Ovary (tissue), 9 donors: ENCODE measurements around the gene PLPPR3. TPM values are rescaled to one million over a fixed set of nuclear protein-coding genes. Genes with fewer than 3 reads are reported as not detected.

Experiments
- DNase-seq, 5 donors: peaks; one replicate each; pipeline ENCODE4 v3.0.0-alpha.2; 2019 to 2020
- H3K27ac ChIP-seq, 2 donors: fragments of 200-600 bp; one replicate each; pipeline versions ENCODE4 v1.5.1 to v1.8.0; 2019 to 2022
- H3K27me3 ChIP-seq: fragments of 200-600 bp; one replicate; pipeline ENCODE4 v1.8.0; 2022
- H3K36me3 ChIP-seq: fragments of 200-600 bp; sonication (generic); one replicate; pipeline ENCODE4 v1.5.1; 2019
- H3K4me1 ChIP-seq: one replicate; pipeline ENCODE4 v1.8.1; 2013; ENCODE audit warnings: mild to moderate bottlenecking, moderate library complexity; ENCODE audit not compliant: insufficient read depth
- H3K4me3 ChIP-seq: fragments of 200-600 bp; sonication (generic); one replicate; pipeline ENCODE4 v1.5.1; 2017
- H3K9me3 ChIP-seq, 2 donors: fragments of 200-600 bp in 1 of 2; sonication (generic) in 1 of 2; one replicate each; pipeline versions ENCODE4 v1.5.1 to v1.8.1; 2013 to 2019; ENCODE audit warnings: mild to moderate bottlenecking in 1 of 2, moderate library complexity in 1 of 2
- EP300 ChIP-seq: sonication (generic); formaldehyde crosslinking; IDR thresholded peaks from one replicate; pipeline ENCODE4 v1.6.1; 2017; ENCODE audit warnings: antibody characterized with exemption
- POLR2A ChIP-seq: fragments of 450-650 bp; IDR thresholded peaks from one replicate; pipeline ENCODE4 v1.6.1; 2017; ENCODE audit warnings: antibody characterized with exemption, mild to moderate bottlenecking, moderate library complexity
- WGBS, 3 donors: extraction: QIAGEN DNeasy Blood & Tissue Kit in 1 of 3; methylation state at CpG; one replicate each; pipeline versions ENCODE4 v1.1.5 to v1.1.7; 2013 to 2017; 5-methylcytosine and 5-hydroxymethylcytosine counted together
- intact Hi-C, 4 donors: fragments of 100-400 bp; cut with DNase I; formaldehyde crosslinking; loops; one replicate each; pipeline versions ENCODE4 v1.11.0 to v1.15.1; 2022 to 2023
- polyA plus RNA-seq, 2 donors: library from polyadenylated mRNA; stranded (reverse); fragments of 200-250 nt in 1 of 2; fragments of 350-450 nt in 1 of 2; fragmentation: Illumina TruSeq in 1 of 2; extraction: RNeasy Lipid Tissue Mini Kit (QIAGEN cat#74804) in 1 of 2; gene quantifications; one replicate each; pipeline ENCODE4 v1.2.3, GENCODE V29; 2013 to 2014
- total RNA-seq, 7 donors: library from RNA; depleted of rRNA in 2 of 7; stranded (reverse); fragments of >200 nt in 2 of 7; fragmentation: NEBNext Ultra II Directional in 3 of 7; extraction: Animal tissue kit (Norgen Biotek cat#: 25700) in 3 of 7; gene quantifications; one replicate each; pipeline versions ENCODE4 v1.1.0 to v1.2.4, GENCODE V29; 2016 to 2023
- TF ChIP-seq, protein P1 (sequence below), 3 donors: fragments of 450-650 bp in 2 of 3; fragments of 200-600 bp in 1 of 3; IDR thresholded peaks; one replicate each; pipeline versions ENCODE4 v1.5.1 to v1.8.0; 2016 to 2022; ENCODE audit warnings: antibody characterized with exemption in 3 of 3, mild to moderate bottlenecking in 1 of 3
- donor health status: DM: no; HTN: no; CAD: no; lungs with moderate emphysema.
- donor health status: DM: no; HTN: no; CAD: no.
- donor health status: Bipolar disorder and iron deficiency.
- donor health status: DM: yes; HTN: yes; CAD: no.
- donor health status: DM: no; HTN: no; CAD: no.
- donor health status: DM: yes; HTN: yes; CAD: no.

Gene PLPPR3
- total and polyA plus RNA-seq, 9 donors = 0.18 to 11.4 (median 0.52) TPM; not detected in 2

- H3K9me3 ChIP-seq = no peaks in the 10 kb centered on the region
- H3K36me3 ChIP-seq = no peaks in the 10 kb centered on the region
- no peak within 1 kb of the TSS for H3K27ac ChIP-seq
- 69 to 82% (median 74%) methylated on average over 20 to 24 of the region's 24 CpGs for WGBS, 3 donors
- DNase-seq = no peak
- H3K27me3 ChIP-seq = peaks cover 6% of the 10 kb centered on the region
- intact Hi-C loops = loop anchor here in 1 of 4 donors (10.0 kb wide), 1 partner anchor 86 kb away; the partner anchor contains the start of gene MISP
- no peak within 1 kb of the TSS for H3K4me3 ChIP-seq
- TF ChIP-seq POLR2A (no peak), EP300 (no peak)
- TF ChIP-seq, protein P1, sequence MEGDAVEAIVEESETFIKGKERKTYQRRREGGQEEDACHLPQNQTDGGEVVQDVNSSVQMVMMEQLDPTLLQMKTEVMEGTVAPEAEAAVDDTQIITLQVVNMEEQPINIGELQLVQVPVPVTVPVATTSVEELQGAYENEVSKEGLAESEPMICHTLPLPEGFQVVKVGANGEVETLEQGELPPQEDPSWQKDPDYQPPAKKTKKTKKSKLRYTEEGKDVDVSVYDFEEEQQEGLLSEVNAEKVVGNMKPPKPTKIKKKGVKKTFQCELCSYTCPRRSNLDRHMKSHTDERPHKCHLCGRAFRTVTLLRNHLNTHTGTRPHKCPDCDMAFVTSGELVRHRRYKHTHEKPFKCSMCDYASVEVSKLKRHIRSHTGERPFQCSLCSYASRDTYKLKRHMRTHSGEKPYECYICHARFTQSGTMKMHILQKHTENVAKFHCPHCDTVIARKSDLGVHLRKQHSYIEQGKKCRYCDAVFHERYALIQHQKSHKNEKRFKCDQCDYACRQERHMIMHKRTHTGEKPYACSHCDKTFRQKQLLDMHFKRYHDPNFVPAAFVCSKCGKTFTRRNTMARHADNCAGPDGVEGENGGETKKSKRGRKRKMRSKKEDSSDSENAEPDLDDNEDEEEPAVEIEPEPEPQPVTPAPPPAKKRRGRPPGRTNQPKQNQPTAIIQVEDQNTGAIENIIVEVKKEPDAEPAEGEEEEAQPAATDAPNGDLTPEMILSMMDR (IDR thresholded peaks at IDR 0.05) = no peak
- peaks cover 11% of the 10 kb centered on the region for H3K4me1 ChIP-seq
Measured at GRCh38 chr19:840519-841206, 18.9 kb upstream of the PLPPR3 start, which contains the start of gene PRTN3. TSS of gene PRTN3 (plus strand) at chr19:840999. CDS start at chr19:841009, 10 bp downstream.

DNA sequence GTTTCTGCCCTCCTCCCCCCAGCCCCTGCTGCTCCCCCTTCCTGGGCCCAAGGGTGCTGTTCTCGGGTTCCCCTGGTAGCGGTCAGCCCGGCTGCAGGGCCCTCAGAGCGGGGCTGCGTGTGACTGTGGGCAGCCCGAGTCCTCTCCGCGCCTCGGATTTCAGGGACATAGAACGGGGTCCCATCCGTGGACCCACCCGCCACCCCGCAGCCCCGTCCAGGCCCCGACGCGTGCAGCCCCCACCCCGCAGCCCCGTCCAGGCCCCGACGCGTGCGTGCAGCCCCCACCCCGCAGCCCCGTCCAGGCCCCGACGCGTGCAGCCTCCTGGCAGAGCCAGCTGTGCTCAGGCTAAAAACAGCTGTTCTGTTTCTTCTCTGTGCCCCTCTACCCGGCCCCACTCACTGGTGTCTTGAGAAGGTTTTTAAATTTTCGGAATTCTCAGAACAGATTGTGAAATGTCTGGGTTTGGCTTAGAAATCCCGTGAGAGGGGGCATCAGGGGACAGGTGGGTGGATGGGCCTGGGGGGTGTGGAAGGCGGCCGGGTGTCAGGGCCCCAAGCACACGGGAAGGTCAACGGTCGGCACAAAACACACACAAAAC lies 13.6 kb upstream of the PLPPR3 start:
- TF ChIP-seq POLR2A = no peak
- TF ChIP-seq, protein P1 (IDR thresholded peaks at IDR 0.05) = no peak
- TF ChIP-seq EP300 = no peak
- no peak for DNase-seq
- Histone ChIP-seq H3K4me1 (no peaks in the 10 kb centered on the region), H3K27ac (no peak overlapping the region), H3K27me3 (no peaks in the 10 kb centered on the region), H3K9me3 (no peaks in the 10 kb centered on the region), H3K4me3 (no peak overlapping the region), H3K36me3 (no peaks in the 10 kb centered on the region)
- intact Hi-C loops = no loop called here
- WGBS, 3 donors = 57 to 61% (median 61%) methylated on average over 34 to 36 of the region's 36 CpGs

GRCh38 chr19:834216-834615 lies 12.5 kb upstream of the PLPPR3 start:
- H3K9me3 ChIP-seq = no peaks in the 10 kb centered on the region
- WGBS, 3 donors = 75 to 78% (median 77%) methylated on average over 24 of the region's 24 CpGs
- no peak overlapping the region for H3K27ac ChIP-seq
- H3K36me3 ChIP-seq = no peaks in the 10 kb centered on the region
- no peak overlapping the region for H3K4me3 ChIP-seq
- no peaks in the 10 kb centered on the region for H3K4me1 ChIP-seq
- DNase-seq = no peak
- H3K27me3 ChIP-seq = no peaks in the 10 kb centered on the region
- intact Hi-C loops = no loop called here
- TF ChIP-seq POLR2A (no peak), EP300 (no peak)
- TF ChIP-seq, protein P1 (IDR thresholded peaks at IDR 0.05) = no peak

DNA sequence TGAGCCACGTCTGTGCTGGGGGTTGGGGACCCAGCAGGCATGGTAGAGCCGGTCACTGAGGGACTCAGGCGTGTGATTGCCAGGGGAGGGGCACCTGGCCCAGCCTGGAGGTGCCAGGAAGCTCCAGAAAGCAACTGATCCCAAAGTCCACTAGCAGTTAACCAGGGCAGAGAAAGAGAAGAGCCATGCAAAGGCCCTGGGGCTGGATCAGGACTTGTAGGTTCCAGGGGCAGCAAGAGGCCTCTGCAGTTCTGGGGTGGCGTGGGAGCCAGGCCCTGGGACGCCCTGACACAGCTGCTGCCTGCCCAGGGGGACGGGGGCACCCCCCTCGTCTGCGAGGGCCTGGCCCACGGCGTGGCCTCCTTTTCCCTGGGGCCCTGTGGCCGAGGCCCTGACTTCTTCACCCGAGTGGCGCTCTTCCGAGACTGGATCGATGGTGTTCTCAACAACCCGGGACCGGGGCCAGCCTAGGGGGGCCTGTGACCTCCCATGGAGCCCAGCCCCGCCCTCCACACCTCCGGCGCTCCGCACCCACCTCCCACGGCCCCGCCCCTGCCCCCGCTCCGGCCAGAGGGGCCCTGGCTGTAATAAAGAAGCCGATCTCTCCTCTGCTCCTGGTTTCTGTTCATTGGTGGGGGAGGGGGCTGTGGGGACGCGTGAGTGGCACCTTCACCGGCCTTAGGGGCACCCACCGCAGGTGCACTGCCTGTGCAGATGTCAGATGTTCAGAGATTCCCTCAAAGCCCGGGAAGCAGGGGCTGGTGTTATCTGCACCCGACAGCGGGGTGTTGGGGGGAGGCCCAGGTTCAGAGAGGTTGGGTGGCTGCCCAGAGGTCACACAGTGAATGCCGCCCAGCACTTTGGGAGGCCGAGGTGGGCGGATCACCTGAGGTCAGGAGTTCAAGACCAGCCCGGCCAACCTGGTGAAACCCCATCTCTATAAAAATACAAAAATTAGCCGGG lies 9.9 kb upstream of the PLPPR3 start:
- intact Hi-C loops = no loop called here
- H3K27ac ChIP-seq = no peak overlapping the region
- no peak overlapping the region for H3K4me3 ChIP-seq
- no peaks in the 10 kb centered on the region for H3K4me1 ChIP-seq
- H3K36me3 ChIP-seq = no peaks in the 10 kb centered on the region
- WGBS, 3 donors = 38 to 44% (median 40%) methylated on average over 37 to 38 of the region's 38 CpGs
- no peaks in the 10 kb centered on the region for H3K27me3 ChIP-seq
- H3K9me3 ChIP-seq = no peaks in the 10 kb centered on the region
- TF ChIP-seq, protein P1 (IDR thresholded peaks at IDR 0.05) = no peak
- TF ChIP-seq POLR2A = no peak
- no peak for TF ChIP-seq EP300
- DNase-seq = no peak
